ENCODE measurements around the gene F2R.

Gene F2R

GRCh38 chr5:76704131-76704663 lies 11.7 kb upstream of the F2R start:
- Histone ChIP-seq H2AFZ (ENCODE audit: low read length) (no peak overlapping the region), H3K4me1 (ENCODE audit: low read length) (no peaks in the 10 kb centered on the region), H4K20me1 (ENCODE audit: insufficient read depth, low read length) (no peaks in the 10 kb centered on the region), H3K4me2 (ENCODE audit: low read depth, low read length) (no peak overlapping the region), H3K27me3 (replicated peaks; ENCODE audit: insufficient read depth, low read length) (no peaks in the 10 kb centered on the region), H3K4me3 (ENCODE audit: low read length) (no peak overlapping the region), H3K9ac (ENCODE audit: low read length) (no peak overlapping the region), H3K36me3 (replicated peaks; ENCODE audit: insufficient read depth, low read length) (no peaks in the 10 kb centered on the region), H3K27ac (ENCODE audit: low read length) (no peak overlapping the region), H3K79me2 (ENCODE audit: low read length) (no peaks in the 10 kb centered on the region), H3K9me3 (replicated peaks; ENCODE audit: insufficient read depth, low read length) (no peaks in the 10 kb centered on the region), H3F3A (ENCODE audit: insufficient read depth, low read length) (no peaks in the 10 kb centered on the region), H3K9me2 (replicated peaks; ENCODE audit: insufficient read depth, low read length) (no peaks in the 10 kb centered on the region)
- no peak for DNase-seq
- TF ChIP-seq CTCF (IDR thresholded peaks at IDR 0.05; ENCODE audit: low read length) (no peak), EZH2phosphoT487 (IDR thresholded peaks at IDR 0.05; ENCODE audit: low read length) (no peak), EZH2 (optimal IDR thresholded peaks at IDR 0.05; ENCODE audit: low read depth, low read length) (no peak)

- no peak for DNase-seq
- peaks cover 6% of the 10 kb centered on the region for H3K4me1 ChIP-seq (ENCODE audit: low read length)
- no peaks in the 10 kb centered on the region for H3F3A ChIP-seq (ENCODE audit: insufficient read depth, low read length)
- H3K27me3 ChIP-seq (replicated peaks; ENCODE audit: insufficient read depth, low read length), result no peaks in the 10 kb centered on the region
- H3K4me3 ChIP-seq (ENCODE audit: low read length), result no peak overlapping the region
- H3K9ac ChIP-seq (ENCODE audit: low read length), result no peak overlapping the region
- no peaks in the 10 kb centered on the region for H3K36me3 ChIP-seq (replicated peaks; ENCODE audit: insufficient read depth, low read length)
- no peaks in the 10 kb centered on the region for H4K20me1 ChIP-seq (ENCODE audit: insufficient read depth, low read length)
- H2AFZ ChIP-seq (ENCODE audit: low read length), result no peak overlapping the region
- no peaks in the 10 kb centered on the region for H3K9me3 ChIP-seq (replicated peaks; ENCODE audit: insufficient read depth, low read length)
- TF ChIP-seq EZH2 (optimal IDR thresholded peaks at IDR 0.05; ENCODE audit: low read depth, low read length), result no peak
- no peak for TF ChIP-seq EZH2phosphoT487 (IDR thresholded peaks at IDR 0.05; ENCODE audit: low read length)
- TF ChIP-seq CTCF (IDR thresholded peaks at IDR 0.05; ENCODE audit: low read length), result no peak
- H3K79me2 ChIP-seq (ENCODE audit: low read length), result no peaks in the 10 kb centered on the region
- no peak overlapping the region for H3K27ac ChIP-seq (ENCODE audit: low read length)
- no peaks in the 10 kb centered on the region for H3K9me2 ChIP-seq (replicated peaks; ENCODE audit: insufficient read depth, low read length)
- no peak overlapping the region for H3K4me2 ChIP-seq (ENCODE audit: low read depth, low read length)
Measured at GRCh38 chr5:76705574-76705973, 10.4 kb upstream of the F2R start.

- Histone ChIP-seq H3F3A (ENCODE audit: insufficient read depth, low read length) (no peaks in the 10 kb centered on the region), H3K9ac (ENCODE audit: low read length) (no peak overlapping the region), H4K20me1 (ENCODE audit: insufficient read depth, low read length) (no peaks in the 10 kb centered on the region), H3K9me2 (replicated peaks; ENCODE audit: insufficient read depth, low read length) (no peaks in the 10 kb centered on the region), H2AFZ (ENCODE audit: low read length) (no peak overlapping the region), H3K4me3 (ENCODE audit: low read length) (no peak overlapping the region), H3K79me2 (ENCODE audit: low read length) (no peaks in the 10 kb centered on the region), H3K27me3 (replicated peaks; ENCODE audit: insufficient read depth, low read length) (peaks cover 7% of the 10 kb centered on the region; the same call in 1 of the 2 replicates), H3K36me3 (replicated peaks; ENCODE audit: insufficient read depth, low read length) (no peaks in the 10 kb centered on the region), H3K4me2 (ENCODE audit: low read depth, low read length) (no peak overlapping the region), H3K27ac (ENCODE audit: low read length) (no peak overlapping the region), H3K9me3 (replicated peaks; ENCODE audit: insufficient read depth, low read length) (no peaks in the 10 kb centered on the region), H3K4me1 (ENCODE audit: low read length) (peaks cover 10% of the 10 kb centered on the region)
- TF ChIP-seq EZH2 (optimal IDR thresholded peaks at IDR 0.05; ENCODE audit: low read depth, low read length) (no peak), EZH2phosphoT487 (IDR thresholded peaks at IDR 0.05; ENCODE audit: low read length) (no peak), CTCF (IDR thresholded peaks at IDR 0.05; ENCODE audit: low read length) (no peak)
- DNase-seq, result no peak
Measured at GRCh38 chr5:76709762-76710161, 6.2 kb upstream of the F2R start.

Measured in MM.1S (cell line).